CD4-positive, CD25-positive, alpha-beta regulatory T cell (primary cell): ENCODE data around the gene CENPC. TPM values are rescaled to one million over a fixed set of nuclear protein-coding genes. Genes with fewer than 3 reads are reported as not detected.

ENCODE experiments used
- ATAC-seq, 2 donors: fragments of 150-1000 bp; cut with Tn5 transposase; one replicate each; pipeline ENCODE4 v1.10.0; 2021; ENCODE audit warnings: low read depth in 2 of 2, moderate number of reproducible peaks in 2 of 2, moderate library complexity in 1 of 2
- DNase-seq, 3 donors: peaks; one replicate each; pipeline versions ENCODE4 v3.0.0 to v3.0.0-alpha.2; 2012 to 2022; ENCODE audit warnings: mixed read lengths in 1 of 3
- H3K27ac ChIP-seq: one replicate; pipeline ENCODE4 v1.7.0; 2013; ENCODE audit warnings: mild to moderate bottlenecking, low read length; ENCODE audit not compliant: insufficient read depth, poor library complexity, severe bottlenecking
- H3K27me3 ChIP-seq: one replicate; pipeline ENCODE4 v1.7.0; 2013; ENCODE audit warnings: low read length; ENCODE audit not compliant: control insufficient read depth, insufficient read depth
- H3K36me3 ChIP-seq: one replicate; pipeline ENCODE4 v1.7.0; 2013; ENCODE audit warnings: mild to moderate bottlenecking, low read length, moderate library complexity; ENCODE audit not compliant: control insufficient read depth, insufficient read depth
- H3K4me1 ChIP-seq: 2 replicates; pipeline ENCODE4 v1.7.0; 2013; ENCODE audit warnings: mild to moderate bottlenecking, low read length; ENCODE audit not compliant: insufficient read depth, control insufficient read depth, poor library complexity, severe bottlenecking
- H3K4me3 ChIP-seq: one replicate; pipeline ENCODE4 v1.7.0; 2013; ENCODE audit warnings: low read depth, mild to moderate bottlenecking, low read length, moderate library complexity
- H3K9me3 ChIP-seq, 2 experiments: 1 replicate in 1 of 2; 2 replicates in 1 of 2; pipeline ENCODE4 v1.7.0; 2013; ENCODE audit warnings: low read length in 2 of 2, mild to moderate bottlenecking in 1 of 2, moderate library complexity in 1 of 2; ENCODE audit not compliant: control insufficient read depth in 2 of 2
- H3K27ac Mint-ChIP-seq, 3 donors: one replicate each; pipeline ENCODE4 v1.8.0; 2020 to 2022; ENCODE audit warnings: mild to moderate bottlenecking in 3 of 3, mixed read lengths in 3 of 3, moderate library complexity in 2 of 3
- H3K27me3 Mint-ChIP-seq: one replicate; pipeline ENCODE4 v1.8.0; 2022; ENCODE audit warnings: mild to moderate bottlenecking, mixed read lengths
- H3K36me3 Mint-ChIP-seq: one replicate; pipeline ENCODE4 v1.8.0; 2020; ENCODE audit warnings: mixed read lengths
- H3K4me1 Mint-ChIP-seq, 4 donors: one replicate each; pipeline ENCODE4 v1.8.0; 2020 to 2022; ENCODE audit warnings: mixed read lengths in 4 of 4, mild to moderate bottlenecking in 1 of 4
- H3K4me3 Mint-ChIP-seq, 4 donors: one replicate each; pipeline ENCODE4 v1.8.0; 2020 to 2022; ENCODE audit warnings: mild to moderate bottlenecking in 4 of 4, mixed read lengths in 4 of 4, moderate library complexity in 3 of 4
- H3K9me3 Mint-ChIP-seq, 7 donors: one replicate each; pipeline ENCODE4 v1.8.0; 2020 to 2022; ENCODE audit warnings: mixed read lengths in 7 of 7, mild to moderate bottlenecking in 3 of 7, moderate library complexity in 2 of 7
- polyA plus RNA-seq, 4 donors: library from polyadenylated mRNA; unstranded; fragments of 300-500 nt; fragmentation: Illumina TruSeq; gene quantifications; one replicate each; pipeline ENCODE4 v1.2.3, GENCODE V29; 2021
- total RNA-seq: library from RNA; stranded (reverse); gene quantifications from one replicate; pipeline ENCODE4 v1.2.3, GENCODE V29; 2022

CENPC gene
- total and polyA plus RNA-seq, 5 donors from 2014 or later = 17.0 to 90.8 (median 18.6) TPM

DNA sequence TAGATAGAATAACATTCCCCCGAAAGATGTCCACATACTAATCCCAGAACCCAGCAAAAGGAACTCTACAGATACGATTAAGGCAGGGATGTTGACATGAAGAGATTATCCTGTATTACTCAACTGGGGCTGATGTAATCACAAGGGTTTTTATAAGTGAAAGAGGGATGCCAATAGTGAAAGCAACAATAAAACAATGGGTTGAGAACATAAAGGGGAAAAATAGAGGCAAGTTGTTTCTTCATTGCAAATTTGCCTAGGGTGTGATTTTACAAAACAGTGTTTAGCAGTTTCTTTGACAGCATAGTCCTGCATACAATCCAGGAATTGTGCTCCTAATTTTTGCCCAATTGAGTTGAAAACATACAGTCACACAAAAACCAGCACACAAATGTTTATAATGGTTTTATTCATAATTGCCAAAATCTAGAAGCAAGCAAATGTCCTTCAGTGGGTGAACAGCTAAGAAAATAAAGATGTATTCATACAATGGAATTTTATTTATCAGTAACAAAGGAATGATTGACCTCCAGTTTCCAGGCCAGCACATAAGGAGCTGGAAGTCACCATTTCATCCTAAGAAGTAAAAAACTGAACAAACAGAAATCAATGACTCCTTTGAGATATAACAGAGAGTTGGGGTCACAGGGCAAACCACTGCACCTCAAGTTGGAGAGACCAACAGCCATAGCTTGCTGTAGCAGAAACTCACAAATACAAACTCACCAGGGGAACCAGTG lies 107.2 kb downstream of the CENPC start:
- no peak overlapping the region for H3K27ac ChIP-seq
- H3K4me3 ChIP-seq = no peak overlapping the region
- peaks cover 5% of the 10 kb centered on the region for H3K36me3 ChIP-seq
- H3K4me3 Mint-ChIP-seq = no peak overlapping the region
- H3K4me1 Mint-ChIP-seq = peaks cover 9 to 12% (median 10%) of the 10 kb centered on the region in 4 donors
- no peak for DNase-seq
- H3K36me3 Mint-ChIP-seq = peaks cover 69% of the 10 kb centered on the region
- no peaks in the 10 kb centered on the region for H3K27me3 ChIP-seq
- no peak for ATAC-seq
- H3K27me3 Mint-ChIP-seq = no peaks in the 10 kb centered on the region
- no peak overlapping the region for H3K27ac Mint-ChIP-seq
- H3K9me3 Mint-ChIP-seq = peaks cover 0 to 13% (median 1%) of the 10 kb centered on the region in 7 donors
- no peaks in the 10 kb centered on the region for H3K4me1 ChIP-seq
- no peaks in the 10 kb centered on the region for H3K9me3 ChIP-seq

DNA sequence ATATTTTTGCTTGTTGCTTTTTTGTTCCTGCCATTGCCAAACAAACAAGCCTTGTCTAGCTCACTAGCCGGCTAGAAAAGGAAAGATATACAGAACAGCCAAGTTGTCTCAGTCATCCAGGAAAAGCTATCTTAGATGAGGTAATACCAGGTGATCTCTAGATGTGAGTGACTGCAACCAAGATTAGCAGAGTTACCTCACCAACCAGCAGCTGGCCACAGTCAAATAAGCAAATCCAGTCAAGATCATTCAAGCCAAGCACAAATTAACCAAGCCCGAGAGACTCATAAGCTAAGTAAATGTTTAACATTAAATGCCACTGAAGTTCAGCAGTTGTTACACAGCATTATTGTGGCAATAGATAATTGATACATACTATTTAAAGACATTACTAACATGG lies 108.6 kb downstream of the CENPC start:
- Histone ChIP-seq H3K27me3 (no peaks in the 10 kb centered on the region), H3K27ac (no peak overlapping the region), H3K4me3 (no peak overlapping the region), H3K9me3 (no peaks in the 10 kb centered on the region), H3K36me3 (no peaks in the 10 kb centered on the region), H3K4me1 (no peaks in the 10 kb centered on the region)
- Mint-ChIP-seq H3K9me3 (peaks cover 0 to 11% (median 0%) of the 10 kb centered on the region in 7 donors), H3K36me3 (peaks cover 67% of the 10 kb centered on the region), H3K27ac (no peak overlapping the region), H3K4me3 (no peak overlapping the region), H3K4me1 (peaks cover 0 to 12% (median 4%) of the 10 kb centered on the region in 4 donors), H3K27me3 (no peaks in the 10 kb centered on the region)
- ATAC-seq (no peak), DNase-seq (no peak)

DNA sequence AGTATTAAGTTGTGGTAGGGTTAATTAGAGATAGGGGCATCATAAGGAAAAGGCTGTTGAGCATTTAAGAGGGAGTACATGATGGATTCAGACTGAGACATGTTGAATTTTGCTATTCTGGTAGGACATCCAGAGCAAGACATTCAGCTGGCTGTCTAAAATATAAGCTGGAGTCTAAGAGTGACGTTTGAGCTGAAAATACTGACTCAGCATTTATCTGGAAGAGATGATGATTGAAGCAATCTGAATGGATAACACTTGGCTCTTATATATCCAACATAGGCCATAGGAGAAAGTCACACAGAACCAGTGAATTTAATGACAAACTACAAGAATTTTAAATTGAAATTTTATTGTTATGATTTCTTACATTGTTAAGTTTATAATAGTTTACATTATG lies 114.3 kb downstream of the CENPC start:
- Histone ChIP-seq H3K4me1 (no peaks in the 10 kb centered on the region), H3K4me3 (no peak overlapping the region), H3K9me3 (no peaks in the 10 kb centered on the region), H3K27me3 (no peaks in the 10 kb centered on the region), H3K36me3 (peaks cover 2% of the 10 kb centered on the region), H3K27ac (no peak overlapping the region)
- no peak overlapping the region for H3K27ac Mint-ChIP-seq
- peaks cover 0 to 14% (median 2%) of the 10 kb centered on the region in 7 donors for H3K9me3 Mint-ChIP-seq
- peaks cover 31% of the 10 kb centered on the region for H3K36me3 Mint-ChIP-seq
- H3K27me3 Mint-ChIP-seq = no peaks in the 10 kb centered on the region
- no peak for ATAC-seq
- no peaks in the 10 kb centered on the region for H3K4me1 Mint-ChIP-seq
- DNase-seq = no peak
- no peak overlapping the region for H3K4me3 Mint-ChIP-seq

DNA sequence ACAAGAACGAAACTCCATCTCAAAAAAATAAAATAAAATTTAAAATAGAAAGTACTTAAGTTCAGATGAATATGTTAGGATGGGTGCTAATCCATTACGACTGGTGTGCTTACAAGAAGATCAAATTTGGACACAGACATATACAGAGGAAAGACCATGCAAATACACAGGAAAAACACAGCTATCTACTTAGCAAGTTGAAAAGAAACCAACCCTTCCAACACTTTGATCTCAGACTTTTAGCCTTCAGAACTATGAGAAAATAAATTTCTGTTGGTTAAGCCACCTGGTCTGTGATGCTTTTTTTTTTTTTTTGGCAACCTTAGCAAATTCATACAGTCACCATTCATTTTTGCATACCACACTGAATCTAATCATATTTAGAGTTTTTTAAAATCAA lies 116.5 kb downstream of the CENPC start:
- Mint-ChIP-seq H3K9me3 (peaks cover 0 to 14% (median 2%) of the 10 kb centered on the region in 7 donors), H3K36me3 (peaks cover 16% of the 10 kb centered on the region), H3K4me3 (no peak overlapping the region), H3K4me1 (no peaks in the 10 kb centered on the region), H3K27ac (no peak overlapping the region), H3K27me3 (no peaks in the 10 kb centered on the region)
- H3K4me3 ChIP-seq = no peak overlapping the region
- H3K36me3 ChIP-seq = peaks cover 2% of the 10 kb centered on the region
- H3K27ac ChIP-seq = no peak overlapping the region
- no peaks in the 10 kb centered on the region for H3K4me1 ChIP-seq
- DNase-seq = no peak
- no peaks in the 10 kb centered on the region for H3K27me3 ChIP-seq
- no peaks in the 10 kb centered on the region for H3K9me3 ChIP-seq
- no peak for ATAC-seq

Other genes with a start within 250 kb of the CENPC start
- 0.99 TPM for gene STAP1, start 13.2 kb upstream of the CENPC start, total RNA-seq
- 1 to 10 TPM; 1.1 to 2.9 (median 1.5) TPM for gene STAP1, start 13.2 kb upstream of the CENPC start, polyA plus RNA-seq
- gene UBA6, start 155.7 kb upstream of the CENPC start, total RNA-seq = 64.1 TPM
- gene UBA6, start 155.7 kb upstream of the CENPC start, polyA plus RNA-seq = 10 to 100 TPM; 21.6 to 32.0 (median 28.7) TPM
- not detected for gene GNRHR, start 208.9 kb upstream of the CENPC start, total RNA-seq
- gene GNRHR, start 208.9 kb upstream of the CENPC start, polyA plus RNA-seq = under 1 TPM in 2 of 4 donors, not detected in 2; 0.13 to 0.16 TPM